ENCODE data around the gene SH2D2A. TPM values are rescaled to one million over a fixed set of nuclear protein-coding genes. Genes with fewer than 3 reads are reported as not detected.

The SH2D2A gene
- total RNA-seq, 1 donor from 2014 or later = 6.7 TPM

DNA sequence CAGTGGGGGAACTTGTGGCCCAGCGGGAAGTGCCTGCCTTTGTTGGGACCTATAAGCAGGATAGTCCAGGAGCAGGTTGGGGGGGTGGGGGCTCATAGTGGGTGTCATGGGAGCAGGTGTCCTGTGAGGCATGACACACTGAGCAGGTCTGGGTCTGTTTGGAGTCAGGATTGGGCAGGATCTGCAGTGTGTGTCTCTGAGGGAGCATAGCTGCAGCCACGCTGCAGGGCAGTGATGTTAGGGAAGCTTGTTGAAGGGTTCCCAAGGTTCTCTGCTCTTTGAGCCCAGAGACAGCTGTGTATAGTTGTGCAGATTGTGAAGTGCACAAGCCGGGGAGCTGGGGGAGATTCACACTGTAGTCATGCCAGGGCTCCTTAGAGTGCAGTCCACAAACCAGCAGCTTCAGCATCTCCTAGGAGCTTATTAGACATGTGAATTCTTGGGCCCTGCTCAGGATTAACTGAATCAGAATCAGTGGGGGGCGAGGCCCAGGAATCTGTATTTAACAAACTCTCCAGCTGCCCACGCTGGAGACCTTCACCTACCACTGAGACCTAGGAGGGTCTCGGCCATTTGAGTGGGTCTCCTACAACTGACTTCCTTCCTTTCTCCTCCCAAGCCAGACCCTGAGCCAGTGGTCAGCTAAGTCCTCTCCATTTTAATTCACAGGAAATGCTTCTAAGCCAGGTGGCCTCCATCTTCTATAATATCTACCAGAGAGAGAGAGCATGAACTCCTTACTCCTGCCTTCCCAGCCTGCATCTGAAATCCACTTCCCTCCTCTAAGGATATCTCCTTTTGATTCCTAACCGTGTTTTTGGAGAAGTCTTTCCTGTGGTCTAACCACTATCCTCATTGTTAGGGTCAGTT, 31.2 kb upstream of the SH2D2A start:
- DNase-seq (ENCODE audit: low spot score) = no peak

DNA sequence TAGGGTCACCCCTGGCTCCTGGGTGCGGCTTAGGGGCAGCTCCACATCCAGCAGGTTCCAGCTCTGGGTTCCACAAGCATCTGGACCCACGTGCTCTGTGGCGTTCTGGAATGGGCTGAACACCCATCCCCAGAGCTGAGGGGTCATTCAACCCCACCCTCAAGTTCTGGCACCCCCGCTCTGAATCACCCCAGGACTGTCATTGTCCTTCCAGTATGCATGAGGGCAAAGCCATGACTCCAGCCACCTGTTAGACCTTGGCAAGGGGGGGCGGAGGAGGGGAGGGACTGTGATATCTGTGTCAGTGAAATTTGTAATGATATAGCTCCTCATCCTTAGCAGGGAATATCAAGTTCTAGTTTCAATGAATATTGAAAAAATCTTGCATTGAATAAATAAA, 30.0 kb upstream of the SH2D2A start:
- DNase-seq (ENCODE audit: low spot score) = no peak

DNA sequence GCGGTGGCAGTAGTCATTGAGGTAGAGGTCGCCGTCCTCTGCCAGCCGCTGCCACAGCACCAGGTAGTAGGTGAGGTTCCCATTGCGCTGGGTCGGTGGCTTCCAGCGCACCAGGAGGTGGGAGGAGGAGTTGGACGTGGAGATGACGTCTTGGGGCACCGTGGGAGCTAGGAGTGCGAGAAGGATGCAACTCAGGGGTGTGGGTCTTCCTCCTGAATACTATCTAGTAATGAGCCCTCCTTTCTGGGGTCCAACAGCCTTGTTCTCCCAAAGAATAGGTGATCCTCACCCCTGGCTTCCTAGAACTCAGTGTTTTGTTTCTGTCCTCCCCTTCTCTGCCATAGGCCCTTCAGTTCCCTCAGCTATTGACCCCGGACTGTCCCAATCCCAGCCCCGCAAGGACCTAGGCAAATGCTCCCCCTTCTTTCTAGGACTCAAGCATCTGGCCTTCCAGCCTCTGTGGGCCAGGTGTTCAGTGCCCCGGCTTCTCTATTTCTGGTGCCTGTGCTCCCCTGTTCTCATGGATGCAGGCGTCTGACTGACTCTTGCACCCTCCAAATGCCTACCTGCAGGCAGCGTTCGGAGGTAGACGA, 29.4 kb upstream of the SH2D2A start:
- DNase-seq (ENCODE audit: low spot score) = no peak

GRCh38 chr1:156845055-156845952, 28.7 kb upstream of the SH2D2A start:
- DNase-seq (ENCODE audit: low spot score) = no peak

GRCh38 chr1:156844638-156845037, 28.0 kb upstream of the SH2D2A start:
- DNase-seq (ENCODE audit: low spot score) = no peak

GRCh38 chr1:156844102-156844501, 27.5 kb upstream of the SH2D2A start:
- DNase-seq (ENCODE audit: low spot score) = no peak

DNA sequence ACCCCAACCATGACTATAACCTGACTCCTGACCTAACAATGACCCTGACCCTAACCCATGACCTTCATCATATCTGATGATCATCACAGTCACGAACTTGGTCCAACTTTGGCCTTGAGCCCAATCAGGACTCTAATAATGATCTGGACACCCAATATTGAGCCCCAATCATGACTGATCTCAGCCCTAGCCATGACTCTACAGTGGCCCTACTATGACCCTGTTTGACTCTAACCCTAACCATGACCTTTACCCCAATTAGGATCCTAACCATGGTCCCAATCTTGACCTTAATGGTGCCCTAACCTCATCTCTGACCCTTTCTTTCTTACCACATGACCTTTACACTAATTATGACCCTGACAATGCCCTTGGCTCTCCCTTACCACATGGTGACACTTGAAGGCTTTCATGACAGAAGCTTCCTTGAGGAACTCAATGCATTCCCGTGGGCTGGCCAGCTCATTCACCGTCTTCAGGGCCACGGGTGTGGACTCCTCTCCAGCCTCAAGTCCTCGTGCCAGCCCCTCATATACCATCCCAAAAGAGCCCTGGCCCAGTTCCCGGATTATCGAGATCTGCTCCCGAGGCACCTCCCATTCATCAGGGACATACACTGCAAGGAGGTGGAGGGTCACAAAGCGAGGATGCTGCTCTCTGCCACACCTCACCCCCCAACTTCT, 26.1 kb upstream of the SH2D2A start:
- no peak for DNase-seq (ENCODE audit: low spot score)

GRCh38 chr1:156841295-156841855, 24.7 kb upstream of the SH2D2A start:
- DNase-seq (ENCODE audit: low spot score) = no peak

DNA sequence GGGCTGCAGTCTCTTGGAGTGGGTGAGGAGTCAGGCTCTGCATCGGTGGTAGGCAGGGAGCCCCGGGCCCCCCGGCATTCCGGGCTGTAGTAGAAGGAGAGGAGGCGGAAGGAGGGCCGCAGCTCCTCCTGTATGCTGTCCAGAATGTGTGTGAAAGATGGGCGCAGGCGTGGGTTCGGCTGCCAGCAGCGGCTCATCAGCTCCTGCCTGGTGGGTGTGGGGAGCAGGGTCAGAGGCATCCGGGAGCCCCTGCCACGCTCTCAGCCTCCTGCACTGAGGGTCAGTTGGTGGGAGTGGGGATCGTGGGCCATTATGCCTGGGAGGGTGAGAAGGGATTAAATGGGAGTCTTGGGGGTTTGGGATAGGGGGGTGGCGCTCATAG, 24.2 kb upstream of the SH2D2A start:
- DNase-seq (ENCODE audit: low spot score) = no peak

DNA sequence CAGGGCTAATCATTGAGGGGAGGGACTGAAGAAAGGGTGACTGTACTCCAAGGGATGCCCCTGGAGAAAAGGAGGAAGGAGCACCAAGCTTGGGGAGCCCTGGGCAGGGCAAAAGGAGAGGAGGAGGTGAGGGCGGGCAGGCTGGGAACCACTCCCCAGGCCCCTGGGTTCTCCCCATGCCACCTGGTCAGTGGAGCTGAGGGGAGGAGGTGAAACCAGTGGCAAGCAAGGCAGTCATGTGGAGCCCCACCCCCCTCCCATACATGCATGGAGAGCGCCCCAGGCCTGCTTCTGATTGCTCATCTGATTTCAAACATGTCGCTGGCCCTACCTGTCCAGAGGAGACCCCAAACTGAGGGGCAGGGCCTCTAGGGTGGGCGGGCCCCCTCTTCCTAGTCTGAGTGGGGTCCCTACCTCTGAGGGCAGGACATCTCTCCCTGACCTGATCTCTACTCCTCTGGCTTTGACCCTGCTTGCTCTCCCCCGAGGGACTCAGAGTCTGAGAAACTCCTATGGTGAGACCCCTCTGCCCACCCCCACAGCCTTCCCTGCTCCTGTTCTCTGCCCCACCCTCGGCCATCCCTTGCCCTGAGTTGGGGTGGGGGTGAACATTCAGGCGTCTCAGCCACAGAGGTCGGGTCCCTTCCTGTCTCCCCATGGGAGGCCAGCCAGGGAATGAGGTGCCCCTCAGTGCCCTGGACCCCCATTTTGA, 23.7 kb upstream of the SH2D2A start:
- no peak for DNase-seq (ENCODE audit: low spot score)

- DNase-seq (ENCODE audit: low spot score) = no peak
Observed at GRCh38 chr1:156839426-156840109, 22.9 kb upstream of the SH2D2A start.

DNA sequence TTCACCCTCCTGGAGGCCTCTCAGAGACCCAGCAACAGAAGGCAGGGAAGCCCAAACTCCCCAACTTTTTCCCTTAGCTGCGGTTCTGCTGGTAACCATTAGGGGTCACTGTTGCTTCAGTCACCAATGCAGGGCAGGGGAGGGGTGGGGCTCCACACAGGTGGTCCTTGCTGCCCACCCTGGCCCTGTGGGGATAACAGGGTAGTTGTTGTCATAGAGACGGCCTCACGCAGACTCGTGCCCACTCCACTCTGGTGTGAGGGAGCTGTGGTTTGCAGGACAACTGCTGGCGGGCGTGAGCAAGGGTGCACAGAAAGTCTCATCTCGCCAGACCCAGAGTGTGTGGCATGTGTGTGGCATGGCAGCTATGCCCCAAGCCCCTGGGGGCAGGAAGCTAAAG, 22.3 kb upstream of the SH2D2A start:
- no peak for DNase-seq (ENCODE audit: low spot score)

DNA sequence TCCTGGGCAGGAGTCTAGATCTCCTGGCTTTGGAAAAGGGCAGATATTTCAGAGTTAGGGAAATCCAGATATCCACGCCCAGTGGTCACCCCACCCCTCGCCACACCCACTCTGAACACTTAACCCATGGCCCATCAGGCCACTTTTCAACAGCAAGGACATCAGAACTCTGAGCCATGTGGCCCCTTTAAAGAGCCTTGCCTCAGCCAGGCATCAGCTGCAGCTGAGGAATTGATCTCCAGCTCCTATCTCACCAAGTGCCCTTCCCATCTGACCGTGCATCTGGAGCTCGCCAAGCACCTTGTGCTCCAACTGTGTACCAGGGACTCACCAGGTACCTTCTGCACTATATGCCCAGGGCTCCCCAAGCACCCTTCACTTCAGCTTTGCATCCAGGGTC, 20.2 kb upstream of the SH2D2A start:
- no peak for DNase-seq (ENCODE audit: low spot score)

DNA sequence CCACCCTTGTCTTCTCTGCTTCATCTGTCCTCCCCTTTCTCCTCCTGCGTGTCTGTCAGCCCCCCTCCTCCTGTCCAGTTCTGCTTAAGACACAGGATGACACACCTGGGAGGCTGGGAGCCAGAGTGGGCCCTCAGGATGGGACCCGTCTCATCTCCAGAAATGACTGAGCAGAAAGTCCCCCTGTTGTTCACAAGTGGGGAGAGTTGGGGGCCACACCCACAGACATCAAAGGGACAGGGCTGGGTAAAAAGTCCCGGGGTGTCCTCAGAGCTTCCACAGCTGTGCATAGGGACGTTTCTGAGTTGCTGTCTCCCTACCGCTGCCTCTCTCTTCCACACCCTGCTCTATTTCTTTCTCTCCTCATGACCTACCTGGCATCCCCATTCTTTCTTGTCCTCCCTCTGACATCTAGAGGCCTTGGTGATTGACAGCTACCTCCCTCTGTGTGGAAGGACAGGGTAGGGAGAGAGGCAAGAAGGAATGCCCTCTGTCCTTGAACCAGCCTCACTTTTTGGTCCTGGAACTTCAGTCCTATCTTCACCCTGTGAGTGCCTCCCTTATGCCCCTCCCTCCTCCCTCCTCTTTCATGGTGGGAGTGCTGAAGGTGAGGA, 19.5 kb upstream of the SH2D2A start:
- DNase-seq (ENCODE audit: low spot score) = no peak

GRCh38 chr1:156834322-156834721, 17.7 kb upstream of the SH2D2A start:
- no peak for DNase-seq (ENCODE audit: low spot score)

DNA sequence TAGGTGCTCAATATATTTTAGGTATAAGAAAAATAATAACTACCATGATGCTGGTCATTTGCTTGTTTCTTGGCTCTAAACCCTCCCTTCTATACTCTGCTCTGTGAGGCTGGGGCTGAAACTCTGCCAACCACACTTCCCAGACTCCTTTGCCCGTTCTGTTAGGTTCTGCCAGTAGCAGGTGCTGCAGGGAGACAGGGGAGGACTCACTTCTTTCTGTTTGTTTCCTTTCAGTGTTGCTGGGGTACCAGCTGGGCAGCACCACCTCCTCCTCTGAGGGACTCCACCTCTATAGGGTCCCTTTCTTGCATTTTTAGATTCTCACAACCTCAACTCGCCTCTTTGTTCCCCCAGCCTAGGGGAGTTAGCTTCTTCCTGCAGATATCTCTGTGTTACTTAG, 17.0 kb upstream of the SH2D2A start:
- DNase-seq (ENCODE audit: low spot score) = no peak

DNA sequence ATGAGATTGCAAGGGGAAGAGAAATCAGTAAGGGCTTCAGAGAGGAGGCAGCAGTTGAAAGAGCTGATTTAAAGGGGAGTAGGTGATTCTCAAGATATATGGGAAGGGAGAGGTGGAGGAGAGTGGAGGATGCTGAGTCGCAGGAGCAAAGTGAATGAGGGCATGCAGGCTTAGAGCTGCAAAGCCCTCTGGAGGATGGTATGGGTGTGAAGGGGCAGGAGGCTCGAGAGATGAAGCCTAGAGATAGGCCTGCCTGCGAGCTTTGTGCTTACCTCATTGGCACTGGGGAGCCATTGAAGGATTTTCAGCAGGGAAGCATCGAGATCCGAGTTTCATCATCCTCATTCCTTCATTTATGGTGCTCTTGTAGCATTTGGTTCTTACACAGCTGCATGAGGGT, 15.8 kb upstream of the SH2D2A start:
- no peak for DNase-seq (ENCODE audit: low spot score)

GRCh38 chr1:156828400-156829124, 11.9 kb upstream of the SH2D2A start:
- no peak for DNase-seq (ENCODE audit: low spot score)

DNA sequence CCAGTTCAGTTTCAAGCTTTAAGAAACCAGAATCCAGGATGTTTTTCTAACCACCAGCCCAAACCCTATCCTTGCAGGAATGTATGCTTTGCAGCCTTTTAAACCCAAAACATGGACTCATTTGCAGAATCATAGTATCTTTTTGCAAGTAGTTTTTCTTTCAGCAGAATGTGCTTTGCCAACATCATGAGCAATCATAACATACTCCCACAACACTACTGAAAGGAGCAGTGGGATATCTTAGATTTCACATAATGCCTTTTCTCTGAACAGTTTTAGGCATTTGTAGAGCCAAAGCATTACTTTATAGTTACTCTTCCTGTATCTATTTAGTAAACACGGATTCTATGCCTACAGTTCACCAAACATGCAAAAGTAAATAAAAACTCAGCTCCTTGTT, 10.0 kb upstream of the SH2D2A start:
- no peak for DNase-seq (ENCODE audit: low spot score)

Measured in ureter (tissue), 1 donor.